WTC11 (cell line): ENCODE data around the gene WDR49. TPM values are rescaled to one million over a fixed set of nuclear protein-coding genes. Genes with fewer than 3 reads are reported as not detected.

Experiments
- ATAC-seq: fragments of 200-7000 bp; cut with Tn5 transposase; 2 replicates; pipeline ENCODE4 v1.10.0; 2021; ENCODE audit warnings: mild to moderate bottlenecking, moderate library complexity
- CTCF ChIA-PET: fragments of 300-600 bp; sonication (Branson Sonifier 250); formaldehyde crosslinking; loops from one replicate; lab custom pipeline; 2021; ENCODE audit warnings: antibody characterized with exemption; lab: Charles Lee
- POLR2A ChIA-PET: fragments of 350-600 bp; sonication (Branson Sonifier 250); formaldehyde crosslinking; loops from one replicate; lab custom pipeline; 2021; ENCODE audit warnings: antibody characterized with exemption; lab: Charles Lee
- DNase-seq: peaks from one replicate; pipeline ENCODE4 v3.0.0; 2021; ENCODE audit warnings: low spot score
- H3K27ac Mint-ChIP-seq: 2 replicates; pipeline ENCODE4 v1.8.0; 2021; ENCODE audit warnings: mixed read lengths
- H3K27me3 Mint-ChIP-seq: 2 replicates; pipeline ENCODE4 v1.8.0; 2021; ENCODE audit warnings: low read depth, mild to moderate bottlenecking, moderate library complexity, mixed read lengths
- H3K36me3 Mint-ChIP-seq: 2 replicates; pipeline ENCODE4 v1.8.0; 2021; ENCODE audit warnings: mixed read lengths
- H3K4me1 Mint-ChIP-seq: 2 replicates; pipeline ENCODE4 v1.8.0; 2022; ENCODE audit warnings: mixed read lengths
- H3K4me3 Mint-ChIP-seq: 2 replicates; pipeline ENCODE4 v1.8.0; 2021; ENCODE audit warnings: mild to moderate bottlenecking, moderate library complexity, mixed read lengths
- H3K9me3 Mint-ChIP-seq: 2 replicates; pipeline ENCODE4 v1.8.0; 2021; ENCODE audit warnings: mixed read lengths
- CREB1 ChIP-seq: sonication (generic); formaldehyde crosslinking; IDR thresholded peaks from 2 replicates; pipeline ENCODE4 v1.8.0; 2023; ENCODE audit warnings: mild to moderate bottlenecking, missing genetic modification reagents
- ESRRA ChIP-seq: sonication (generic); formaldehyde crosslinking; IDR thresholded peaks from 2 replicates; pipeline ENCODE4 v1.8.1; 2022; ENCODE audit warnings: mild to moderate bottlenecking, missing genetic modification reagents, borderline replicate concordance
- ETV6 ChIP-seq: sonication (generic); formaldehyde crosslinking; IDR thresholded peaks from 2 replicates; pipeline ENCODE4 v1.8.1; 2022; ENCODE audit warnings: mild to moderate bottlenecking, missing genetic modification reagents
- FOXP1 ChIP-seq: sonication (generic); formaldehyde crosslinking; IDR thresholded peaks from 2 replicates; pipeline ENCODE4 v1.8.0; 2022; ENCODE audit warnings: missing genetic modification reagents, mild to moderate bottlenecking, moderate library complexity, borderline replicate concordance
- GABPB1 ChIP-seq: sonication (generic); formaldehyde crosslinking; IDR thresholded peaks from 2 replicates; pipeline ENCODE4 v1.8.1; 2023; ENCODE audit warnings: mild to moderate bottlenecking, missing genetic modification reagents
- IRF2 ChIP-seq: sonication (generic); formaldehyde crosslinking; IDR thresholded peaks from 2 replicates; pipeline ENCODE4 v1.8.0; 2022; ENCODE audit warnings: low read depth, missing genetic modification reagents, borderline replicate concordance
- MXD4 ChIP-seq: fragments of 250-450 bp; sonication (Bioruptor Pico); IDR thresholded peaks from 2 replicates; pipeline ENCODE4 v1.8.0; 2021; ENCODE audit warnings: mild to moderate bottlenecking, moderate library complexity, borderline replicate concordance
- NR1H2 ChIP-seq: sonication (generic); formaldehyde crosslinking; IDR thresholded peaks from 2 replicates; pipeline ENCODE4 v1.9.0; 2021; ENCODE audit warnings: mild to moderate bottlenecking, moderate library complexity, missing genetic modification reagents
- RELA ChIP-seq: sonication (generic); formaldehyde crosslinking; IDR thresholded peaks from 2 replicates; pipeline ENCODE4 v1.8.1; 2022; ENCODE audit warnings: missing genetic modification reagents, mild to moderate bottlenecking, borderline replicate concordance
- SOX15 ChIP-seq: fragments of 250-450 bp; sonication (Bioruptor Pico); IDR thresholded peaks from 2 replicates; pipeline ENCODE4 v1.9.0; 2021; ENCODE audit warnings: mild to moderate bottlenecking
- TEAD4 ChIP-seq: sonication (generic); formaldehyde crosslinking; IDR thresholded peaks from 2 replicates; pipeline ENCODE4 v1.8.0; 2022; ENCODE audit warnings: mild to moderate bottlenecking, missing genetic modification reagents
- TP53 ChIP-seq: sonication (generic); formaldehyde crosslinking; IDR thresholded peaks from 2 replicates; pipeline ENCODE4 v1.8.1; 2023; ENCODE audit warnings: mild to moderate bottlenecking, missing genetic modification reagents
- ZNF219 ChIP-seq: sonication (generic); formaldehyde crosslinking; IDR thresholded peaks from 2 replicates; pipeline ENCODE4 v1.8.0; 2023; ENCODE audit warnings: missing genetic modification reagents, mild to moderate bottlenecking, borderline replicate concordance
- ZNF263 ChIP-seq: sonication (generic); formaldehyde crosslinking; IDR thresholded peaks from 2 replicates; pipeline ENCODE4 v1.8.1; 2022; ENCODE audit warnings: low read depth, mild to moderate bottlenecking, moderate library complexity, missing genetic modification reagents
- ZNF317 ChIP-seq: sonication (generic); formaldehyde crosslinking; IDR thresholded peaks from 2 replicates; pipeline ENCODE4 v1.8.1; 2023; ENCODE audit warnings: low read depth, mild to moderate bottlenecking, moderate library complexity, missing genetic modification reagents, borderline replicate concordance
- ZNF396 ChIP-seq: fragments of 250-450 bp; sonication (Bioruptor Pico); IDR thresholded peaks from 2 replicates; pipeline ENCODE4 v1.8.0; 2021; ENCODE audit warnings: mild to moderate bottlenecking, moderate library complexity, borderline replicate concordance
- ZNF671 ChIP-seq: fragments of 250-450 bp; sonication (Bioruptor Pico); IDR thresholded peaks from 2 replicates; pipeline ENCODE4 v1.8.0; 2021; ENCODE audit warnings: mild to moderate bottlenecking
- total RNA-seq: library from RNA; stranded (reverse); gene quantifications from 3 replicates; pipeline ENCODE4 v1.2.3, GENCODE V29; 2021
- TF ChIP-seq, protein P1 (sequence below): sonication (generic); formaldehyde crosslinking; IDR thresholded peaks from 2 replicates; pipeline ENCODE4 v1.8.0; 2023; ENCODE audit warnings: missing genetic modification reagents
- TF ChIP-seq, protein P2 (sequence below): fragments of 250-450 bp; sonication (Bioruptor Pico); IDR thresholded peaks from 2 replicates; pipeline ENCODE4 v1.9.0; 2021; ENCODE audit warnings: mild to moderate bottlenecking, borderline replicate concordance
- TF ChIP-seq, protein P3 (sequence below): sonication (generic); formaldehyde crosslinking; IDR thresholded peaks from 2 replicates; pipeline ENCODE4 v1.8.1; 2022; ENCODE audit warnings: mild to moderate bottlenecking, missing genetic modification reagents, moderate library complexity, borderline replicate concordance
- TF ChIP-seq, protein P4 (sequence below): sonication (generic); formaldehyde crosslinking; IDR thresholded peaks from 2 replicates; pipeline ENCODE4 v1.8.0; 2022; ENCODE audit warnings: mild to moderate bottlenecking, missing genetic modification reagents
- TF ChIP-seq, protein P5 (sequence below): sonication (generic); formaldehyde crosslinking; IDR thresholded peaks from 2 replicates; pipeline ENCODE4 v1.8.0; 2023; ENCODE audit warnings: missing genetic modification reagents, mild to moderate bottlenecking, borderline replicate concordance
- TF ChIP-seq, protein P6 (sequence below): fragments of 250-450 bp; sonication (Bioruptor Pico); IDR thresholded peaks from 2 replicates; pipeline ENCODE4 v1.9.0; 2021; ENCODE audit warnings: mild to moderate bottlenecking

The WDR49 gene
- total RNA-seq, 1 experiment from 2014 or later = 0.92 TPM

DNA sequence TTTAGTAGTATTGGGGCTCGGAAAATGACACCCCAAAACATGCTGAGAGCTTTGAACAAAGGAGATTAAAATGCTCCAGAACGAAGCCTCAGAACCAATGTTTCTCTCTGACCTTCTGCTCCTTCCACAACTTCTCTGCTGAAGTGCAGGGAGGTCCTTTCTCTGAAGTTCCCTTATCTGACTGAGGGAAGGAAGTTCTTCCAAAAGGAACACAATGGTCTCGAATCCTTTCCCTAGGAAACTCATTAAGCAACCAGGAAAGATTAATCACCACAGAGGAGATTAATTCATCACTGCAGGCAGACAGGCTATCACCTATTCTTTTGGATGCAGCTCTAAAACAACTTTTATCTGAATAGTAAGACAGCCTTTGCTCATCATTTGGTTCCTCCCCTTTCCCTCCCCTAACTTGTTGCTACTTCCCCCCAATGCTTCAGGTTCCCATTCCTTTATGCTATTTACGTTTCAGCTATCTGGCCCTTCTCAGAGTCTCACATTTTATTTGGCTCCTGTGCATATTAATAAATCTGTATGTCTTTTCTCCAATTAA lies 18.2 kb upstream of the WDR49 start (continued):
- TF ChIP-seq NR1H2 (CRISPR knock-in tag) (no peak), IRF2 (no peak), TEAD4 (CRISPR knock-in tag) (no peak), CREB1 (no peak)
- TF ChIP-seq, all 79 proteins: peak for 0

DNA sequence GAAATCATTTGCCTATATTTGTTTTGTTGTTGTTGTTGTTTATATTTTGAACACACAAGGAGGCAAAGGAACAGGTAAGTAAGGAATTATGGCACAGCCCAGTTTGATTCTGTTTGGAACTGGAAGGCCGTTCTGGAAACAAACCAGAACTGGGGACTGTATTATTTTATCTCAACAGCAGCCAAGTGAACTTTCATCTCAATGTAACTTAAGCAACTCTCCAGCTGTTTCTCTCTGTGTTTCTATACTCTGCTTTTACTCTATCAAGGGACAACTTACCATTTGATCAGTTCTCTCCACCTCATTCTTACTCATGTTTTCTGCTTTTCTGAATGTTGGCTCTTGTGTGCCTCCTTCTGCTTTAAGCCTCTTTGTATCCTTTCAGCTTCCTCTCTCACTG lies 16.0 kb upstream of the WDR49 start:
- no peaks in the 10 kb centered on the region for H3K27me3 Mint-ChIP-seq
- peaks cover 17% of the 10 kb centered on the region for H3K4me1 Mint-ChIP-seq
- H3K4me3 Mint-ChIP-seq = no peak overlapping the region
- H3K36me3 Mint-ChIP-seq = peaks cover 24% of the 10 kb centered on the region
- peak overlapping the region; percentile 28; the same call in 1 of the 2 replicates for H3K27ac Mint-ChIP-seq
- ATAC-seq (no peak), DNase-seq (no peak)
- TF ChIP-seq, protein P1, sequence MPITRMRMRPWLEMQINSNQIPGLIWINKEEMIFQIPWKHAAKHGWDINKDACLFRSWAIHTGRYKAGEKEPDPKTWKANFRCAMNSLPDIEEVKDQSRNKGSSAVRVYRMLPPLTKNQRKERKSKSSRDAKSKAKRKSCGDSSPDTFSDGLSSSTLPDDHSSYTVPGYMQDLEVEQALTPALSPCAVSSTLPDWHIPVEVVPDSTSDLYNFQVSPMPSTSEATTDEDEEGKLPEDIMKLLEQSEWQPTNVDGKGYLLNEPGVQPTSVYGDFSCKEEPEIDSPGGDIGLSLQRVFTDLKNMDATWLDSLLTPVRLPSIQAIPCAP (CRISPR knock-in tag) = no peak
- TF ChIP-seq, protein P2, sequence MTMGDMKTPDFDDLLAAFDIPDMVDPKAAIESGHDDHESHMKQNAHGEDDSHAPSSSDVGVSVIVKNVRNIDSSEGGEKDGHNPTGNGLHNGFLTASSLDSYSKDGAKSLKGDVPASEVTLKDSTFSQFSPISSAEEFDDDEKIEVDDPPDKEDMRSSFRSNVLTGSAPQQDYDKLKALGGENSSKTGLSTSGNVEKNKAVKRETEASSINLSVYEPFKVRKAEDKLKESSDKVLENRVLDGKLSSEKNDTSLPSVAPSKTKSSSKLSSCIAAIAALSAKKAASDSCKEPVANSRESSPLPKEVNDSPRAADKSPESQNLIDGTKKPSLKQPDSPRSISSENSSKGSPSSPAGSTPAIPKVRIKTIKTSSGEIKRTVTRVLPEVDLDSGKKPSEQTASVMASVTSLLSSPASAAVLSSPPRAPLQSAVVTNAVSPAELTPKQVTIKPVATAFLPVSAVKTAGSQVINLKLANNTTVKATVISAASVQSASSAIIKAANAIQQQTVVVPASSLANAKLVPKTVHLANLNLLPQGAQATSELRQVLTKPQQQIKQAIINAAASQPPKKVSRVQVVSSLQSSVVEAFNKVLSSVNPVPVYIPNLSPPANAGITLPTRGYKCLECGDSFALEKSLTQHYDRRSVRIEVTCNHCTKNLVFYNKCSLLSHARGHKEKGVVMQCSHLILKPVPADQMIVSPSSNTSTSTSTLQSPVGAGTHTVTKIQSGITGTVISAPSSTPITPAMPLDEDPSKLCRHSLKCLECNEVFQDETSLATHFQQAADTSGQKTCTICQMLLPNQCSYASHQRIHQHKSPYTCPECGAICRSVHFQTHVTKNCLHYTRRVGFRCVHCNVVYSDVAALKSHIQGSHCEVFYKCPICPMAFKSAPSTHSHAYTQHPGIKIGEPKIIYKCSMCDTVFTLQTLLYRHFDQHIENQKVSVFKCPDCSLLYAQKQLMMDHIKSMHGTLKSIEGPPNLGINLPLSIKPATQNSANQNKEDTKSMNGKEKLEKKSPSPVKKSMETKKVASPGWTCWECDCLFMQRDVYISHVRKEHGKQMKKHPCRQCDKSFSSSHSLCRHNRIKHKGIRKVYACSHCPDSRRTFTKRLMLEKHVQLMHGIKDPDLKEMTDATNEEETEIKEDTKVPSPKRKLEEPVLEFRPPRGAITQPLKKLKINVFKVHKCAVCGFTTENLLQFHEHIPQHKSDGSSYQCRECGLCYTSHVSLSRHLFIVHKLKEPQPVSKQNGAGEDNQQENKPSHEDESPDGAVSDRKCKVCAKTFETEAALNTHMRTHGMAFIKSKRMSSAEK (CRISPR knock-in tag) = no peak
- TF ChIP-seq GABPB1 (CRISPR knock-in tag) (no peak), RELA (no peak), ZNF317 (CRISPR knock-in tag) (no peak), SOX15 (CRISPR knock-in tag) (no peak), ETV6 (CRISPR knock-in tag) (no peak), IRF2 (no peak), FOXP1 (no peak), ESRRA (CRISPR knock-in tag) (no peak), TP53 (CRISPR knock-in tag) (no peak)
- TF ChIP-seq, protein P3, sequence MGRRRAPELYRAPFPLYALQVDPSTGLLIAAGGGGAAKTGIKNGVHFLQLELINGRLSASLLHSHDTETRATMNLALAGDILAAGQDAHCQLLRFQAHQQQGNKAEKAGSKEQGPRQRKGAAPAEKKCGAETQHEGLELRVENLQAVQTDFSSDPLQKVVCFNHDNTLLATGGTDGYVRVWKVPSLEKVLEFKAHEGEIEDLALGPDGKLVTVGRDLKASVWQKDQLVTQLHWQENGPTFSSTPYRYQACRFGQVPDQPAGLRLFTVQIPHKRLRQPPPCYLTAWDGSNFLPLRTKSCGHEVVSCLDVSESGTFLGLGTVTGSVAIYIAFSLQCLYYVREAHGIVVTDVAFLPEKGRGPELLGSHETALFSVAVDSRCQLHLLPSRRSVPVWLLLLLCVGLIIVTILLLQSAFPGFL (CRISPR knock-in tag) = no peak
- POLR2A ChIA-PET = interaction anchor here (1.1 kb wide), 1 partner anchor 66 kb away, joined by 5 read pairs; no protein-coding TSS in a partner anchor
- H3K9me3 Mint-ChIP-seq = peaks cover 25% of the 10 kb centered on the region
- CTCF ChIA-PET = interaction anchor here (1.5 to 1.7 kb wide), 2 partner anchors 15 to 290 kb away, joined by 6 to 8 read pairs; partner anchors contain the start of gene ZBBX

DNA sequence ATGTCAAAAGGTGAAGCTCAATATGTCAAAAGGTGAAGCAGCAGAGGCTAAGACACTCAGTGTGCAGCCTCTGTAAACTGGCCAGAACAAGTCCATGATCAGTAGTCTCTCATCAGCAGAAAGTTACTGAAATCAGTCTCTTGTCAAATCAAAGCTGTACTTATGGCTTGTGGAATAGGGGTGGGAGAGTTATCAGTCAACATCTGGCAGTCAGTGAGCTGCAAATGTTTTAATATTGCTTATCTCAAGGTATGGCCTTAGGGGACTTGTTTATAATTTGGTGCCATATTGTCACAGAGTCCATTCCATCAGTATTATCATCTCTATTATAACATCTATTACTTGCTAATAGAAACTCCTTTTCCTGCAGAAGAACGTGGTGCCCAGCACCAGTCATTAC lies 14.9 kb upstream of the WDR49 start:
- Mint-ChIP-seq H3K9me3 (peaks cover 16% of the 10 kb centered on the region), H3K27ac (no peak overlapping the region), H3K36me3 (peaks cover 15% of the 10 kb centered on the region), H3K4me3 (no peak overlapping the region), H3K27me3 (no peaks in the 10 kb centered on the region), H3K4me1 (peaks cover 17% of the 10 kb centered on the region)
- CTCF ChIA-PET = no interaction called here
- POLR2A ChIA-PET = no interaction called here
- ATAC-seq (no peak), DNase-seq (no peak)
- TF ChIP-seq ZNF219 (CRISPR knock-in tag) (no peak), ZNF263 (CRISPR knock-in tag) (no peak), TEAD4 (CRISPR knock-in tag) (no peak), ZNF671 (no peak), ZNF396 (no peak), MXD4 (CRISPR knock-in tag) (no peak), FOXP1 (no peak)
- TF ChIP-seq, protein P4, sequence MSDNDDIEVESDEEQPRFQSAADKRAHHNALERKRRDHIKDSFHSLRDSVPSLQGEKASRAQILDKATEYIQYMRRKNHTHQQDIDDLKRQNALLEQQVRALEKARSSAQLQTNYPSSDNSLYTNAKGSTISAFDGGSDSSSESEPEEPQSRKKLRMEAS = no peak
- TF ChIP-seq, protein P5, sequence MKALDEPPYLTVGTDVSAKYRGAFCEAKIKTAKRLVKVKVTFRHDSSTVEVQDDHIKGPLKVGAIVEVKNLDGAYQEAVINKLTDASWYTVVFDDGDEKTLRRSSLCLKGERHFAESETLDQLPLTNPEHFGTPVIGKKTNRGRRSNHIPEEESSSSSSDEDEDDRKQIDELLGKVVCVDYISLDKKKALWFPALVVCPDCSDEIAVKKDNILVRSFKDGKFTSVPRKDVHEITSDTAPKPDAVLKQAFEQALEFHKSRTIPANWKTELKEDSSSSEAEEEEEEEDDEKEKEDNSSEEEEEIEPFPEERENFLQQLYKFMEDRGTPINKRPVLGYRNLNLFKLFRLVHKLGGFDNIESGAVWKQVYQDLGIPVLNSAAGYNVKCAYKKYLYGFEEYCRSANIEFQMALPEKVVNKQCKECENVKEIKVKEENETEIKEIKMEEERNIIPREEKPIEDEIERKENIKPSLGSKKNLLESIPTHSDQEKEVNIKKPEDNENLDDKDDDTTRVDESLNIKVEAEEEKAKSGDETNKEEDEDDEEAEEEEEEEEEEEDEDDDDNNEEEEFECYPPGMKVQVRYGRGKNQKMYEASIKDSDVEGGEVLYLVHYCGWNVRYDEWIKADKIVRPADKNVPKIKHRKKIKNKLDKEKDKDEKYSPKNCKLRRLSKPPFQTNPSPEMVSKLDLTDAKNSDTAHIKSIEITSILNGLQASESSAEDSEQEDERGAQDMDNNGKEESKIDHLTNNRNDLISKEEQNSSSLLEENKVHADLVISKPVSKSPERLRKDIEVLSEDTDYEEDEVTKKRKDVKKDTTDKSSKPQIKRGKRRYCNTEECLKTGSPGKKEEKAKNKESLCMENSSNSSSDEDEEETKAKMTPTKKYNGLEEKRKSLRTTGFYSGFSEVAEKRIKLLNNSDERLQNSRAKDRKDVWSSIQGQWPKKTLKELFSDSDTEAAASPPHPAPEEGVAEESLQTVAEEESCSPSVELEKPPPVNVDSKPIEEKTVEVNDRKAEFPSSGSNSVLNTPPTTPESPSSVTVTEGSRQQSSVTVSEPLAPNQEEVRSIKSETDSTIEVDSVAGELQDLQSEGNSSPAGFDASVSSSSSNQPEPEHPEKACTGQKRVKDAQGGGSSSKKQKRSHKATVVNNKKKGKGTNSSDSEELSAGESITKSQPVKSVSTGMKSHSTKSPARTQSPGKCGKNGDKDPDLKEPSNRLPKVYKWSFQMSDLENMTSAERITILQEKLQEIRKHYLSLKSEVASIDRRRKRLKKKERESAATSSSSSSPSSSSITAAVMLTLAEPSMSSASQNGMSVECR (CRISPR knock-in tag) = no peak
- TF ChIP-seq, protein P6, sequence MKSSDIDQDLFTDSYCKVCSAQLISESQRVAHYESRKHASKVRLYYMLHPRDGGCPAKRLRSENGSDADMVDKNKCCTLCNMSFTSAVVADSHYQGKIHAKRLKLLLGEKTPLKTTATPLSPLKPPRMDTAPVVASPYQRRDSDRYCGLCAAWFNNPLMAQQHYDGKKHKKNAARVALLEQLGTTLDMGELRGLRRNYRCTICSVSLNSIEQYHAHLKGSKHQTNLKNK (CRISPR knock-in tag) = no peak
